SJSA1 (cell line): ENCODE measurements around the gene PTGS2. TPM values are rescaled to one million over a fixed set of nuclear protein-coding genes. Genes with fewer than 3 reads are reported as not detected.
"Not testable (repeated sequence)": the region's sequence is repeated elsewhere in the genome, so short reads cannot be mapped to it uniquely, and the experiment has no call there.

Experiments used
- DNase-seq, 2 experiments: peaks; one replicate each; pipeline ENCODE4 v3.0.0-alpha.2; 2015 to 2020; ENCODE audit warnings: low spot score in 2 of 2, low read depth in 1 of 2
- H3K27ac ChIP-seq: fragments of 250-450 bp; sonication (Bioruptor Pico); 2 replicates; pipeline ENCODE4 v1.5.1; 2020; ENCODE audit warnings: mild to moderate bottlenecking, moderate library complexity
- H3K27me3 ChIP-seq: fragments of 250-450 bp; sonication (Bioruptor Pico); replicated peaks from 2 replicates; pipeline ENCODE4 v1.5.1; 2020; ENCODE audit warnings: mild to moderate bottlenecking, moderate library complexity
- H3K36me3 ChIP-seq: fragments of 250-450 bp; sonication (Bioruptor Pico); 2 replicates; pipeline ENCODE4 v1.5.1; 2020; ENCODE audit warnings: mild to moderate bottlenecking
- H3K4me1 ChIP-seq: fragments of 250-450 bp; sonication (Bioruptor Pico); replicated peaks from 2 replicates; pipeline ENCODE4 v1.6.1; 2021; ENCODE audit warnings: mild to moderate bottlenecking
- H3K4me3 ChIP-seq: fragments of 250-450 bp; sonication (Bioruptor Pico); 2 replicates; pipeline ENCODE4 v1.5.1; 2020; ENCODE audit warnings: mild to moderate bottlenecking
- H3K9me3 ChIP-seq: fragments of 250-450 bp; sonication (Bioruptor Pico); replicated peaks from 2 replicates; pipeline ENCODE4 v1.5.1; 2020; ENCODE audit warnings: mild to moderate bottlenecking
- total RNA-seq: library from RNA; depleted of rRNA; stranded (reverse); fragments of >200 nt; shearing (Covaris generic); gene quantifications from 2 replicates; pipeline ENCODE4 v1.2.3, GENCODE V29; 2014

PTGS2 gene
- total RNA-seq, 1 experiment from 2014 or later: 0.13 TPM

GRCh38 chr1:186655876-186656275, 24.3 kb downstream of the PTGS2 start:
- Histone ChIP-seq H3K4me1 (no peaks in the 10 kb centered on the region), H3K36me3 (no peaks in the 10 kb centered on the region), H3K27ac (no peak overlapping the region), H3K4me3 (no peak overlapping the region), H3K27me3 (no peaks in the 10 kb centered on the region), H3K9me3 (no peaks in the 10 kb centered on the region)
- DNase-seq: no peak

- Histone ChIP-seq H3K36me3 (no peaks in the 10 kb centered on the region), H3K4me3 (no peak overlapping the region), H3K27me3 (no peaks in the 10 kb centered on the region), H3K27ac (no peak overlapping the region), H3K9me3 (no peaks in the 10 kb centered on the region), H3K4me1 (no peaks in the 10 kb centered on the region)
- no peak for DNase-seq
These were observed 25.5 kb downstream of the PTGS2 start for GRCh38 chr1:186654741-186655140.

GRCh38 chr1:186653312-186653711, 26.9 kb downstream of the PTGS2 start:
- DNase-seq: no peak
- H3K9me3 ChIP-seq: no peaks in the 10 kb centered on the region
- no peaks in the 10 kb centered on the region for H3K4me1 ChIP-seq
- no peak overlapping the region for H3K4me3 ChIP-seq
- H3K27ac ChIP-seq: no peak overlapping the region
- no peaks in the 10 kb centered on the region for H3K27me3 ChIP-seq
- H3K36me3 ChIP-seq: no peaks in the 10 kb centered on the region

GRCh38 chr1:186648613-186649012, 31.6 kb downstream of the PTGS2 start:
- no peaks in the 10 kb centered on the region for H3K4me1 ChIP-seq
- no peaks in the 10 kb centered on the region for H3K9me3 ChIP-seq
- no peak overlapping the region for H3K4me3 ChIP-seq
- DNase-seq: no peak
- no peaks in the 10 kb centered on the region for H3K36me3 ChIP-seq
- no peaks in the 10 kb centered on the region for H3K27me3 ChIP-seq
- H3K27ac ChIP-seq: no peak overlapping the region

GRCh38 chr1:186647985-186648384, 32.2 kb downstream of the PTGS2 start:
- H3K4me1 ChIP-seq, H3K27ac ChIP-seq, H3K4me3 ChIP-seq, H3K36me3 ChIP-seq, DNase-seq, H3K9me3 ChIP-seq, H3K27me3 ChIP-seq: not testable (repeated sequence)

- Histone ChIP-seq H3K36me3 (no peaks in the 10 kb centered on the region), H3K9me3 (no peaks in the 10 kb centered on the region), H3K4me1 (no peaks in the 10 kb centered on the region), H3K27ac (no peak overlapping the region), H3K27me3 (no peaks in the 10 kb centered on the region), H3K4me3 (no peak overlapping the region)
- DNase-seq: no peak
These were observed 36.6 kb downstream of the PTGS2 start for GRCh38 chr1:186643614-186644013.

- H3K36me3 ChIP-seq, H3K27me3 ChIP-seq, DNase-seq, H3K4me3 ChIP-seq, H3K9me3 ChIP-seq, H3K4me1 ChIP-seq, H3K27ac ChIP-seq: not testable (repeated sequence)
These were observed 42.7 kb downstream of the PTGS2 start for GRCh38 chr1:186637567-186637966.

- Histone ChIP-seq H3K4me1 (no peaks in the 10 kb centered on the region), H3K9me3 (no peaks in the 10 kb centered on the region), H3K27me3 (no peaks in the 10 kb centered on the region), H3K27ac (no peak overlapping the region), H3K36me3 (no peaks in the 10 kb centered on the region), H3K4me3 (no peak overlapping the region)
- DNase-seq: no peak
These were observed 43.4 kb downstream of the PTGS2 start for GRCh38 chr1:186636786-186637185.

GRCh38 chr1:186634511-186634910, 45.7 kb downstream of the PTGS2 start:
- no peak for DNase-seq
- Histone ChIP-seq H3K27me3 (no peaks in the 10 kb centered on the region), H3K4me1 (no peaks in the 10 kb centered on the region), H3K36me3 (no peaks in the 10 kb centered on the region), H3K27ac (no peak overlapping the region), H3K9me3 (no peaks in the 10 kb centered on the region), H3K4me3 (no peak overlapping the region)

- Histone ChIP-seq H3K4me1 (no peaks in the 10 kb centered on the region), H3K27ac (no peak overlapping the region), H3K27me3 (no peaks in the 10 kb centered on the region), H3K36me3 (no peaks in the 10 kb centered on the region), H3K9me3 (no peaks in the 10 kb centered on the region), H3K4me3 (no peak overlapping the region)
- no peak for DNase-seq
These were observed 47.1 kb downstream of the PTGS2 start for GRCh38 chr1:186633116-186633515.

- Histone ChIP-seq H3K27me3 (no peaks in the 10 kb centered on the region), H3K4me1 (no peaks in the 10 kb centered on the region), H3K27ac (no peak overlapping the region), H3K36me3 (no peaks in the 10 kb centered on the region), H3K9me3 (no peaks in the 10 kb centered on the region), H3K4me3 (no peak overlapping the region)
- DNase-seq: no peak
These were observed 50.9 kb downstream of the PTGS2 start for GRCh38 chr1:186629341-186629740.

- no peak overlapping the region for H3K4me3 ChIP-seq
- DNase-seq: no peak
These were observed 51.3 kb downstream of the PTGS2 start for GRCh38 chr1:186628910-186629309.

GRCh38 chr1:186627019-186627418, 53.2 kb downstream of the PTGS2 start:
- no peak overlapping the region for H3K27ac ChIP-seq
- no peaks in the 10 kb centered on the region for H3K36me3 ChIP-seq
- no peak overlapping the region for H3K4me3 ChIP-seq
- H3K4me1 ChIP-seq: no peaks in the 10 kb centered on the region
- no peaks in the 10 kb centered on the region for H3K27me3 ChIP-seq
- no peaks in the 10 kb centered on the region for H3K9me3 ChIP-seq
- no peak for DNase-seq

More at GRCh38 chr1:186628910-186629309, 51.3 kb downstream of the PTGS2 start:
- no peaks in the 10 kb centered on the region for H3K36me3 ChIP-seq
- no peak overlapping the region for H3K27ac ChIP-seq
- H3K9me3 ChIP-seq: no peaks in the 10 kb centered on the region
- no peaks in the 10 kb centered on the region for H3K4me1 ChIP-seq
- H3K27me3 ChIP-seq: no peaks in the 10 kb centered on the region

GRCh38 chr1:186626356-186626932, 53.8 kb downstream of the PTGS2 start:
- H3K36me3 ChIP-seq: no peaks in the 10 kb centered on the region
- H3K27me3 ChIP-seq: no peaks in the 10 kb centered on the region
- no peak overlapping the region for H3K4me3 ChIP-seq
- no peak for DNase-seq
- H3K27ac ChIP-seq: no peak overlapping the region
- no peaks in the 10 kb centered on the region for H3K9me3 ChIP-seq
- H3K4me1 ChIP-seq: no peaks in the 10 kb centered on the region

GRCh38 chr1:186623551-186623950, 56.7 kb downstream of the PTGS2 start:
- no peak overlapping the region for H3K4me3 ChIP-seq
- no peaks in the 10 kb centered on the region for H3K27me3 ChIP-seq
- no peak for DNase-seq
- H3K27ac ChIP-seq: no peak overlapping the region
- no peaks in the 10 kb centered on the region for H3K36me3 ChIP-seq
- H3K9me3 ChIP-seq: no peaks in the 10 kb centered on the region
- no peaks in the 10 kb centered on the region for H3K4me1 ChIP-seq
